ENCODE data around the gene PDCD1.

- no peak for TF ChIP-seq CTCF (IDR thresholded peaks at IDR 0.05)
- no peak for TF ChIP-seq EP300 (IDR thresholded peaks at IDR 0.05)
- TF ChIP-seq POLR2A (IDR thresholded peaks at IDR 0.05) = no peak
Observed at GRCh38 chr2:241864850-241865213, 6.1 kb upstream of the PDCD1 start.

Data from sigmoid colon (tissue), 4 donors.